ENCODE data around the gene NLRX1. TPM values are rescaled to one million over a fixed set of nuclear protein-coding genes. Genes with fewer than 3 reads are reported as not detected.
"Not testable (repeated sequence)": the region's sequence is repeated elsewhere in the genome, so short reads cannot be mapped to it uniquely, and the experiment has no call there.

Gene NLRX1
- total and polyA plus RNA-seq, 4 donors: 4.2 to 12.0 (median 10.4) TPM

GRCh38 chr11:119161871-119162270 is 6.7 kb upstream of the NLRX1 start (continued):
- TF ChIP-seq ZBTB33 (IDR thresholded peaks at IDR 0.05) (no peak), JUND (IDR thresholded peaks at IDR 0.05) (no peak)

- TF ChIP-seq FOXA2 (IDR thresholded peaks at IDR 0.05) (no peak), REST (IDR thresholded peaks at IDR 0.05) (no peak), FOXA1 (IDR thresholded peaks at IDR 0.05) (no peak), NR2F2 (IDR thresholded peaks at IDR 0.05) (no peak), TAF1 (conservative IDR thresholded peaks at IDR 0.05) (no peak), CTCF (IDR thresholded peaks at IDR 0.05; ENCODE audit: low read depth, low read length, missing input control) (no peak)
- Histone ChIP-seq H3K9ac (ENCODE audit: low read depth in 1 of 2, low read length in 2 of 2) (no peak overlapping the region), H3K27ac (ENCODE audit: low read depth in 1 of 2, low read length in 2 of 2) (no peak overlapping the region), H3K4me1 (ENCODE audit: control insufficient read depth in 4 of 4, insufficient read depth in 4 of 4, low read length in 3 of 4) (peaks cover 3 to 8% (median 5%) of the 10 kb centered on the region in 4 donors), H3K27me3 (ENCODE audit: control insufficient read depth in 4 of 4, insufficient read depth in 4 of 4, low read length in 3 of 4) (no peaks in the 10 kb centered on the region), H3K36me3 (ENCODE audit: control insufficient read depth in 4 of 4, insufficient read depth in 3 of 4, low read depth in 1 of 4, low read length in 3 of 4) (no peaks in the 10 kb centered on the region), H3K9me3 (ENCODE audit: control insufficient read depth in 4 of 4, low read length in 3 of 4) (no peaks in the 10 kb centered on the region), H3K4me3 (ENCODE audit: low read depth in 1 of 3, low read length in 3 of 3) (no peak overlapping the region)
- DNase-seq (ENCODE audit: low spot score): no peak
- WGBS: 84% methylated on average over 8 of the region's 8 CpGs
Observed at GRCh38 chr11:119166368-119167076, 2.0 kb upstream of the NLRX1 start.

GRCh38 chr11:119167077-119167458 is 1.5 kb upstream of the NLRX1 start:
- H3K4me3 ChIP-seq (ENCODE audit: low read depth in 1 of 3, low read length in 3 of 3); DNase-seq (ENCODE audit: low spot score); H3K9me3 ChIP-seq (ENCODE audit: control insufficient read depth in 4 of 4, low read length in 3 of 4); H3K27ac ChIP-seq (ENCODE audit: low read depth in 1 of 2, low read length in 2 of 2); H3K4me1 ChIP-seq (ENCODE audit: control insufficient read depth in 4 of 4, insufficient read depth in 4 of 4, low read length in 3 of 4); H3K36me3 ChIP-seq (ENCODE audit: control insufficient read depth in 4 of 4, insufficient read depth in 3 of 4, low read depth in 1 of 4, low read length in 3 of 4); H3K9ac ChIP-seq (ENCODE audit: low read depth in 1 of 2, low read length in 2 of 2); H3K27me3 ChIP-seq (ENCODE audit: control insufficient read depth in 4 of 4, insufficient read depth in 4 of 4, low read length in 3 of 4): not testable (repeated sequence)
- WGBS: 93% methylated on average over 10 of the region's 10 CpGs

Measured in liver (tissue), 9 donors.